ENCODE data around the gene LYG2. TPM values are rescaled to one million over a fixed set of nuclear protein-coding genes. Genes with fewer than 3 reads are reported as not detected.

The LYG2 gene
- total and polyA plus RNA-seq, 2 of the 8 experiments (the other 6 are each of a cell fraction or from before 2014, with no cell fraction given), result not detected

DNA sequence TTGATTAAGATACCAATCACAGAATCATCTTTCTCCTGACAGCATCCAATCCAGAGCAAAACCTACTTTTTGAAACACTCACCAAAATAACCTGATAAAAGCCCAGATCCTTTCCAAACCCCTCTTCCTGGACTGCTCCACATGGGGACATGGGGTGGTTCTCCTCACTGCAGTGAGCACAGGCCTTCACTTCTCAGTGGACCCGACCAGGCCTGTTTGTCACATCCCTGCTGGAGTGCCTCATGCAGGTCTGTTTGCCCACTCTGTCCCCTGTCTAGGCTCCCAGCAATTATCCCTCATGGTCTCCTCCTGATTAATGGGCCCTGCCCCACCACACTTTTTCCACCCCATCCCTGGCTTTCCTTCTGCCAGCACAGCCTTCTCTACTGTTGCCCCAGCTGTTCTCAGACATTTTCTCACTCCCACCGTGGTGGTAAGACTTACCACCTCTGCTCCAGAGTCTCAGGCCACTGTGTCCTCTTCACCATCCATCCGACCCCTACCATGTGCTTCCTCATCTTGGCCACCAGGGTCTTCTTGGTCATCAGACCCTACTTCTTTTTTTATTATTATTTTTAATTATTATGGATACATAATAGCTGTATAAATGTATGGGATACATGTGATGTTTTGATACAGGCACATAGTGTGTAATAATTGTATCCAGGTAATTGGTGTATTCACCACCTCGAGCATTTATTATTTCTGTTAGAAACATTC, 53.3 kb downstream of the LYG2 start:
- Histone ChIP-seq H3K27ac (ENCODE audit: low read depth, low read length) (no peak overlapping the region), H3K36me3 (ENCODE audit: control insufficient read depth in 2 of 4, insufficient read depth in 4 of 4, low read length in 3 of 4) (peaks cover 0 to 10% (median 3%) of the 10 kb centered on the region in 4 experiments; a peak in 5 of 8 replicates), H4K91ac (replicated peaks; ENCODE audit: insufficient read length, low read length) (no peak overlapping the region), H4K5ac (ENCODE audit: insufficient read length, low read depth, low read length) (no peak overlapping the region), H3K79me2 (ENCODE audit: control insufficient read depth in 1 of 2, insufficient read depth in 2 of 2, low read length in 2 of 2) (no peaks in the 10 kb centered on the region), H2BK20ac (ENCODE audit: low read length) (no peak overlapping the region), H4K8ac (ENCODE audit: extremely low read depth, insufficient read depth, low read length) (no peak overlapping the region), H3K4ac (replicated peaks; ENCODE audit: insufficient read length, low read depth, low read length) (no peak overlapping the region), H3K9ac (replicated peaks in 1 of 4; ENCODE audit: extremely low read depth in 1 of 4, low read depth in 3 of 4, low read length in 3 of 4) (no peak overlapping the region), H3K79me1 (ENCODE audit: low read depth, low read length) (no peaks in the 10 kb centered on the region), H3K23me2 (ENCODE audit: low read depth, low read length) (no peaks in the 10 kb centered on the region), H3K14ac (ENCODE audit: insufficient read length) (no peak overlapping the region), H3K4me3 (ENCODE audit: extremely low read depth in 1 of 4, insufficient read depth in 2 of 4, low read depth in 3 of 4, low read length in 4 of 4) (no peak overlapping the region), H2BK15ac (ENCODE audit: low read length) (no peak overlapping the region), H2AFZ (ENCODE audit: low read length) (no peak overlapping the region), H2BK120ac (replicated peaks; ENCODE audit: low read depth, low read length) (no peak overlapping the region), H2BK5ac (ENCODE audit: low read depth, low read length) (no peak overlapping the region), H3K9me3 (ENCODE audit: insufficient read depth in 2 of 2, low read depth in 1 of 2, low read length in 1 of 2) (peaks cover 29 to 30% of the 10 kb centered on the region in 2 experiments), H3K18ac (ENCODE audit: extremely low read depth, low read length) (no peak overlapping the region), H2AK5ac (ENCODE audit: low read depth, low read length) (no peak overlapping the region), H4K20me1 (replicated peaks in 1 of 2; ENCODE audit: control insufficient read depth in 1 of 2, insufficient read depth in 2 of 2, low read length in 2 of 2) (no peaks in the 10 kb centered on the region), H3K4me1 (replicated peaks in 1 of 4; ENCODE audit: control insufficient read depth in 3 of 4, insufficient read depth in 4 of 4, low read length in 3 of 4) (no peaks in the 10 kb centered on the region), H3K27me3 (replicated peaks in 1 of 4; ENCODE audit: control insufficient read depth in 3 of 4, extremely low read depth in 1 of 4, insufficient read depth in 3 of 4, low read length in 3 of 4) (no peaks in the 10 kb centered on the region), H3K56ac (replicated peaks; ENCODE audit: insufficient read length, low read depth, low read length) (no peak overlapping the region), H3K4me2 (ENCODE audit: insufficient read depth in 1 of 2, low read depth in 2 of 2, low read length in 2 of 2) (no peak overlapping the region), H3K23ac (ENCODE audit: insufficient read length) (no peak overlapping the region), H2BK12ac (ENCODE audit: low read depth, low read length) (0 out of 2 replicates have a peak overlapping the region, but pooled peaks have one; percentile 50)
- TF ChIP-seq SUZ12 (IDR thresholded peaks at IDR 0.05; ENCODE audit: low read length), result no peak
- no peak for TF ChIP-seq SP4 (IDR thresholded peaks at IDR 0.05; ENCODE audit: low read length)
- TF ChIP-seq, protein P1, sequence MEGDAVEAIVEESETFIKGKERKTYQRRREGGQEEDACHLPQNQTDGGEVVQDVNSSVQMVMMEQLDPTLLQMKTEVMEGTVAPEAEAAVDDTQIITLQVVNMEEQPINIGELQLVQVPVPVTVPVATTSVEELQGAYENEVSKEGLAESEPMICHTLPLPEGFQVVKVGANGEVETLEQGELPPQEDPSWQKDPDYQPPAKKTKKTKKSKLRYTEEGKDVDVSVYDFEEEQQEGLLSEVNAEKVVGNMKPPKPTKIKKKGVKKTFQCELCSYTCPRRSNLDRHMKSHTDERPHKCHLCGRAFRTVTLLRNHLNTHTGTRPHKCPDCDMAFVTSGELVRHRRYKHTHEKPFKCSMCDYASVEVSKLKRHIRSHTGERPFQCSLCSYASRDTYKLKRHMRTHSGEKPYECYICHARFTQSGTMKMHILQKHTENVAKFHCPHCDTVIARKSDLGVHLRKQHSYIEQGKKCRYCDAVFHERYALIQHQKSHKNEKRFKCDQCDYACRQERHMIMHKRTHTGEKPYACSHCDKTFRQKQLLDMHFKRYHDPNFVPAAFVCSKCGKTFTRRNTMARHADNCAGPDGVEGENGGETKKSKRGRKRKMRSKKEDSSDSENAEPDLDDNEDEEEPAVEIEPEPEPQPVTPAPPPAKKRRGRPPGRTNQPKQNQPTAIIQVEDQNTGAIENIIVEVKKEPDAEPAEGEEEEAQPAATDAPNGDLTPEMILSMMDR (IDR thresholded peaks at IDR 0.05; ENCODE audit: control extremely low read depth in 1 of 3, insufficient read depth in 1 of 3, low read depth in 1 of 3, low read length in 3 of 3), result peak in 2 of 3 experiments; percentile 13 to 14; a peak in 2 of 4 replicates
- DNase-seq (ENCODE audit: low read depth in 1 of 2, low spot score in 2 of 2) (no peak), FAIRE-seq (no peak)
- ChIA-PET POLR2A (ENCODE audit: partially characterized antibody) (interaction anchor here (0.6 to 2.4 kb wide), 3 partner anchors 20 to 62 kb away, joined by 3 to 6 read pairs (median 3); partner anchors contain the start of genes MITD1 and MRPL30), CTCF (ENCODE audit: partially characterized antibody) (interaction anchor here (0.8 to 2.2 kb wide), 4 partner anchors 12 to 116 kb away, joined by 3 to 4 read pairs (median 3); no protein-coding TSS in a partner anchor)
- WGBS, 2 experiments (ENCODE audit: extremely low coverage in 1 of 2, insufficient coverage in 1 of 2, insufficient read length in 1 of 2, insufficient replicate concordance in 2 of 2, low coverage in 1 of 2, low lambda C conversion rate in 2 of 2, missing lambda C conversion rate in 1 of 2), result 91% methylated on average over 4 of the region's 4 CpGs; no CpG with 5 or more reads in 1 of the 2 experiments

Data from H1 (cell line).